HG03558 (cell line): ENCODE data around the gene SPATA32.

ENCODE experiments used
- ATAC-seq: cut with Tn5 transposase; IDR thresholded peaks from one replicate; pipeline ENCODE4 v1.9.1; 2021; ENCODE audit warnings: moderate number of reproducible peaks; ENCODE audit not compliant: unreplicated experiment; ENCODE audit errors: extremely low read depth

Gene SPATA32

DNA sequence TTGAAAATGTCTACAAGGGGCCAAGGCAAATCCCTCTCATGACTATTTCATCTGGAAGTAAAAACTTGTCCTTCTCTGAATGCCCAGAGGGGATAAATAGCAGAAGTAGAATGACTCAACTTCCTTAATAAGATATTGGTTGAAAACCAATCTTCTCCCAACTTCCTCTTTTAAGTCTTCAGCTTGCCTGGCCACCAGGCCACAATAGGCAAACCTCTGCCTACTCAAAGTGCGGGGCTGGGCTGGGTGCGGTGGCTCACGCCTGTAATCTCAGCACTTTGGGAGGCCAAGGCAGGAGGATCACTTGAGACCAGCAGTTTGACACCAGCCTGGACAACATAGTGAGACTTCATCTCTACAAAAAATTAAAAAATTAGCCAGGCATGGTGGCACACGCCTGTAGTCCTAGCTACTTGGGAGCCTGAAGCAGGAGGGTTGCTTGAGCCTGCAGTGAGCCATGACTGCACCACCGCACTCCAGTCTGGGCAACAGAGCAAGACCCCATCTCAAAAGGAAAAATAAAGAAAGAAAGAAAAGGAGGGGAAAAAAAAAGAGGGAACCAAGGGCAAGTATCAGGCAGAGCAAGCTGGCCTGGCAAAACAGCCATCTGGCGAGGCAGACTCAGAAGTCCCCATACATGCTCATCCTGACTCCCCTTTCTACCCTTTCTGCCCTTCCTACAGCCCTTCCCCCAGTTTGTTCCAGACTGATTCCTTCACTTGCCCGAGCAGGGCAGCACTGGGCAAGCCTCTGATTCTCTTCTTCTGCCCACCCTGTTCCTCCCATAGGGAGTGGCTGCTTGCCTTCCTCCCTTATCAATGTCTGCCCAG lies 34.3 kb upstream of the SPATA32 start:
- ATAC-seq, result no peak

GRCh38 chr17:45294506-45294905 lies 32.6 kb upstream of the SPATA32 start:
- no peak for ATAC-seq

- no peak for ATAC-seq
Observed at GRCh38 chr17:45293413-45294211, 31.7 kb upstream of the SPATA32 start.

GRCh38 chr17:45292696-45293412 lies 31.0 kb upstream of the SPATA32 start:
- ATAC-seq, result no peak

DNA sequence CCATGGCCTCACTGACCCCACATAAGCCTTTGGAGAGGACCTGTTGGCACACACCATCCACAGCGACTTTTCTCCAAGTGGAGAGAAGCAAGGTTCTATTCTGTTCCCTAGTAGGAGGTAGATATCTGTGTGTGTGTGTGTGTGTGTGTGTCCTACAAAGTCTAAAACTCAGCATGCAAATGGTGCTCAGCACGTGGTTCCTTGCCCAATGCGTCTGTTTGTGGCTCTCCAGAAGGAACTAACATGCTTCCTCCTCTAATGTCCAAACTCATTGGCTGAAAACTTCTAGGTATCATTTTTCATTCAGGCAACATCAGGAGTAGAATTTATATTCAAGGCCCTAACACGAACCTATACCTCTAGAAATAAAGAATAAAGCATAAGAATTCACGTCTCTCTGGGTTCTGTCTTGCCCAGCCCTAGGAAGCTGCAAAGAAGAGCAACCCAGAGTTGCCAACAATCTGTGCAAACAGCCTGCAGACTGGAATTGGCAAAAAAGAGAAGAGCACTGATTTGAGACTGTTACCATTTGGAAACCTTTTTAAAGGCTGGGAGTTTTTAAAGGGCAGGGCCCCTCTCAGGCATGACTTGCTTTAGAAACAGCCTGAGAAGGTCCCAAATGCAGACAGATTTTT lies 29.4 kb upstream of the SPATA32 start:
- no peak for ATAC-seq

- no peak for ATAC-seq
Observed at GRCh38 chr17:45290269-45290765, 28.4 kb upstream of the SPATA32 start.

DNA sequence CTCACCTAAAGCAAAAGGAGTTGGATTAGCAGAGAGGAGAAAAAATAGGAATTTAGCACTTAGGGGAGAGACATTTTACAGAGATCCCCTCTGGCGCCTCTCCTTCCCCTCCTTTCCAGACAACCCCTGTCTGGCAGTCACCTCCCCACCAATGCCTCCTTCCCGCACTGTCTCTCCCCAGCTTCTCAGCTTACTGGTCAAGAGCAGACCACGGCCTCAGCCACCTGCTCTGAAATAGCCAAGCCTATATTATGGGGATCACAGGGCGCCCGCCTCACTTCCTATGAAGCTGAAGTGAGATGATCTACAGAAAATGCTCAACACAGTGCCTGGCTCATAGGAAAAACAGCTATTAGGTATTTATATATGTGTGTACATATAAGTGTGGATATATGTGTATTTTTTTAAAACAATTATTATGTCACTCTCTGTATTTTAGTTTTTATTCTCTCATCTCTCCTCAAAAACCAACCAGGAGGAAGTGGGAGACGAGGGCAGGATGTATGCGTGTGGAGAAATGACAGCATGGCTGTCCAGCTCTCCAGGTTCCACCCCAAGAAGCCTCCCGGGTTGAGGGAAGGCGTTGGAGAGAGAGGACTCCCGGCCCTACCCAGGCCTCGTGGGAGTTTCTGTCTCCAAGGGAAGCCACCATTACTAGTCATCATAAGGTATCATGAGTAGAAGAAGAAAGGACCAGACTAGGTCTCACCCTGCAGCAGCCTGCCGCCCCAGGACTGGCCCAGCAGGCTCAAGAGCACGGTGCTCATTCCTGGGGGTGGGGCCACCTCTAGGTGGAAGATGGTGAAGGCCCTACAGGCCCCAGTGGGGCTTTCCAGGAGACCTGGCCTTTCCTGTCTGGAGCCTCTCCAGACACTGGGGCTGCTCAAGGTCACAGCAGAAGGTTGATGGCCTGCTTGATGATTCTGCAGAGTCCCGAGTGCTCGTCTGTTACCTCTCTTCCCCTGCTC lies 27.7 kb upstream of the SPATA32 start:
- ATAC-seq, result no peak

DNA sequence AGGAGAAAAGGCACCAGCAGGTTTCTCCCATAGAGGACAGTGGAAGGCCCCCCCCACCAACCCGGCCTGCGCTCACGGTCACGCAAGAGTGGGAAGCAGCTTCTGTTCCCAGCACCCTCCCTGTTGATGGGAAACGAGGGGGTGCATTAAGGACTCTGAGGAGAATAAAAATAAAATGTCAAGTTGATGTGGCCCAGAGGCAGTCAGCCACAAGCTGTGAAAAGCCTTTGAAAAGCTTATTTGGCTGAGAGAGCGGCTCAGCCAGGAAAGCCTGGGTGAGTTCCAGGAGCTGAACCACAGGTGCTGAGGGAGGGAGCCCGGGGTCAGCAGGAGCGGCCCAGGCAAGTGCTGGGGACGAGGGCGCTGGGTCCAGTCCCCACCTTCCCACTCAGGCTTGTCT lies 26.9 kb upstream of the SPATA32 start:
- no peak for ATAC-seq

DNA sequence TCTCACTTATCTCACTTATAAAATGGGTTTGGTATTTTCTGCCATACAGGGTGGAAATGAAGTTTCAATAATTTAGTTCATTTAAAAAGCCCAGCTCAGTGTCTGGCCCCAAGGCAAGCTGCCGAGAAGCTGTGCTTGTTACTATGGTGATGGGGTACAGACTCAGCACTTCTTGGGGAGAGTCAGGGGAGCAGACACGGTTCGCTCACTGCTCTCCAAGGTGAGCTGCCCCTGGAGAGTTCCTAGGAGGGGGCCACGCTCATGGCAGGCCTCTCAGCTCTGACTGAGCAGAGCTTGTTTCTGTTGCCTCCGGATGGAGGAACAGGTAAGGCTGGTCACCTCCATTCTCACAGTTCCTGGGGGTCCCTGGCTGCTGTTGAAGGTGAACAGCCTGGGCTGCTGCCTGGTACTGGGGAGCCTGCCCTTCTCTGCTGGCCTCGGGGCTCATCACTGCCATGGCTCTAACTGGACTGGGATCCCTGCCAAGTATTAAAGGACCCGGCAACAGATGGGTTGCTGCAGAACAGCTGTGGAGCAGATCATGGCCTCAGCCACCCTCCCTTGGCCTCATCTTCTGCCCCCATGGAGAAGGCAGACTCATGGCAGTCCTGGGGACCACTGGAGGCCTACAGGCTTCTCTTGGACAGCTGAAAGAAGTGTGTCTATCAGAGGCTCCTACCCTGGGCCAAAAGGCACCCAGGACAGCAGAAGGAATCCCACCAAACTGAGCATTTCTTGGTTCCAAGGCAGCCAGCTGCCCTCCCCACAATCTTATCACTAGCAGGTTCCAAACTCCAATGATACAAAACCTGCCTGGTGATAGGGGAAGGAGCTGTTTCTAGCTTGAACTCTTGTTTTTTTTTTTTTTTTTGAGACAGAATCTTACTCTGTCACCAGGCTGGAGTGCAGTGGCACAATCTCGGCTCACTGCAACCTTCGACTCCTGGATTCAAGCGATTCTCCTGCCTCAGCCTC lies 25.9 kb upstream of the SPATA32 start:
- no peak for ATAC-seq

DNA sequence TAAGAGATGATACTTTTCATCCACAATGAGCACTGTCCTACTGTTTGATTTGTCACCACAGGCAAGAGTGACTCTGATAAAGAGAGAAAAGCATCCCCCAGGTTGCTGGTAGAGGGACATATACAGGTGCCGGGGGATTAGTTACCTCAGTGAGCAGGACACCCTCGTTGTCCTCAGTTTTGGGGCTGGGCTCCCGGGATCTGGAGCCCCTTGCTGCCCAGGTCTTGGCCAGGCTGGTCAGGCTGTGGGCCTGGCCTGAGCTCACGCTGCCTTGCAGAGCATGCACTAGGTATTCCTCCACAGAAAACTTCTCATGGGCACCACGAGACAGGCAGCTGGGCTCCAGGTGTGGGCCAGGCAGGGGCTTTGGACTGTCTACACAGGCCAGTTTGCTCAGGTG lies 24.4 kb upstream of the SPATA32 start:
- no peak for ATAC-seq

DNA sequence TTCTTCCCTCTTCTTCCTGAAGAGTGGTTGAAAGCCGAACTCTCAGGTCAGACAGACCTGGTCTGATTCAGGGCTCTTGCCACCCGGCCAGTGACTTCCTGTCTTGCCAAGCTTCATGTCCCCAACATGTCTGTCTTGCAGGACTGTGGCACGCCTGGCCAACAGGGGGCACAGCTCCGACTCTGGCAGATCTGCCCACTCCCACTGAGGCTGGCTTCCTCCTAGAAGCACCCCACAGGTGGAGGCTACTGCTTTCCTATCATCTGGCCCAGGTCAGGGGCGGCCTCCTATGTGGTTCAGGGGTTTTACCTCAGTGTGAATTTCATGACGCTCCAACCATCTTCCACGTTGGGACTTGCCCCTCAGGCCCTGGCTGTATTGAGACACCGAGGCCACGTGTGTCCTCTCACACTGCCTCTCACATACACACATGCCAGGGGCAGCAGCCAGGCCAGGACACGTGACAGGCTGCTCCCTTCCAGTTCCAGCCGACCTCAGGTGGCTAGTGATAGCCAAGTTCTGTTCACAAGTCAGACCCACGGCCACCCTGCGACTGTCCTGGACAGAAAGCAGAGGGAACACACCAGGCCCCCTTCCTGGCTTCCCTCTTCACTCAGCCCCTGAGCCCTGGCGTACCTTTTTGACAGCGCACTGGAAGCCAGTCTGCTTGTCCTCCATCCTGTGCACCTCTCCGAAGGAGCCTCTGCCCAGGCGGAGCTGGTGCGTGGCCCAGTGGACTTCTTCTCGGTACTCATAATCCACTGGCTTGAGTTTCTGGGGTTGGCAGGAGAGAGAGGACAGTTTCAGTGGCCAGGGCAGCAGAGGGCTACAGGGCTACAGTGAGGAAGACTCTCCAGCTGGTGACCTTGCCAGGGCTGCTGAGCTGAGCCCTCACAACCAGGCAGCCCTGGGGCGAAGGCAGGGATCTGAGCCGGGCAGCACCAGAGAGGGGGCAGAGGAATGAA lies 22.6 kb upstream of the SPATA32 start:
- no peak for ATAC-seq

- ATAC-seq, result no peak
Observed at GRCh38 chr17:45283711-45284110, 21.8 kb upstream of the SPATA32 start.

DNA sequence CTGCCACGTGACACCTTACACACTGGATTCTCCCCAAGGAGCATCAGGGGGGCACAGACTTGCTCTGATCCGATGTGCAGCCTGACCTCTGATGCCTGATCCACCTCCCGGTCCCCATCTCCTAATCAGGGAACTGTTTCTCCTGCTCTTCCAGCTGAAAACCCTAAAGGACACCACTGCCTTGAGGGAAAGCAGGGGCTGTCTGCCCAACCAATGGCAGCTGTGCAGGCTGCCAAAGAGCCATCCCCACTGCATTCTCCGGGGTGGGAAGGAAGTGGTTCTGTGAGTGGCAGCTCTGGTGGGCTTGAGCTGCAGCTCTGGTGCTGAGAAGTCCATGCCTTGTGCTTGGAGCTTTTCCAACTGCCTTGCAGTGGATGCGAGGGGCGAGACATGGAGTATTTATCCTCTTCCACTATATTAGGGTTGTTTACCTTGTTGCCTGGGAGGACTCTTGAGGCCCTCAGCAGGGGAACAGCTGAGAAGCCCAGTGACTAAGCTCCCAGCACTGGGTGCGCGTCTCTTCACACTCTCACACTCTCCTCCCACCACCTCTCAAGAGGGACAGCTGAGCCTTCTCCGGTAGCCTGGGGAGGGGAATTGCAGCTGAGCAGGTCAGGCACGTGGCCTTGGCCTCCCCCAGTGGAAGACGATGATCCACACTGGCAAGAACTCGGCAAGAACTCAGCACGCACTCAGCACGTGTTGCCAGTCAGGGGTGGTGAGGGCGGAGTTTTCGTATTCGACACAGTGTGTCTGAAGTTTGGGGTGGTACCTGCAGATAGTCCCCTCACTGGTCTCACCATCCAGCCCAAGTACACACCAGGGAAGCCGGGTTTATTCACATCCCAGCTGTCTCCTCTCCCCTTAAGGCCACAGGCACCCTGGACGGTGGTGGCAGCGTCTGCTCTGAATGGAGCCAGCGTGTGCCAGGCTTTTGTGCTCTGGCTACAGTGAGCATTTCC lies 21.1 kb upstream of the SPATA32 start:
- ATAC-seq, result no peak

DNA sequence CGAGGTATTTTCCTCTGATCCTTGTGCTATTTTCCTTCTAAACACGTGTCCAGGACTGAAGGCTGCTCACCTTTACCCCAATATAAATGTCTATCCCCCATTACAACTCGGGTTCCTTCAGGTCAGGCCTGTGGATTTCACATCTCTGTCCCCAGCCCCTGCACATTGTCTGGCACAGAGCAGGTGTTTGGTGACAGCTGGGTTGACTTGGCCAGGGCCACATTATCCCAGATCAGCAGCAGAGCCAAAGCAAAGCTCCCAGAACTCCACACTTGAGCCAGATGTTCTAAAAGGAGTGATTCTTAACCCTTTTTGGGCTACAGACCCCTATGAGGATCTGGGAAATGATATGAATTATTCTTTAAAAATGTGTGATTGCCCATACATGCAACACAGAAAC lies 18.0 kb upstream of the SPATA32 start:
- ATAC-seq, result no peak

- no peak for ATAC-seq
Observed at GRCh38 chr17:45277992-45278391, 16.1 kb upstream of the SPATA32 start.
